CD4-positive, alpha-beta T cell (primary cell): Measurements from ENCODE around the gene ELL2. TPM values are rescaled to one million over a fixed set of nuclear protein-coding genes. Genes with fewer than 3 reads are reported as not detected.

ENCODE experiments used
- ATAC-seq: fragments of 200-7000 bp; cut with Tn5 transposase; one replicate; pipeline ENCODE4 v1.10.0; 2022; ENCODE audit warnings: mild to moderate bottlenecking; ENCODE audit not compliant: poor library complexity
- CTCF ChIA-PET: fragments of 350-600 bp; sonication (Branson Sonifier 250); formaldehyde crosslinking; loops from one replicate; lab custom pipeline; 2021; ENCODE audit warnings: antibody characterized with exemption, inconsistent platforms; lab: Charles Lee
- POLR2A ChIA-PET: fragments of 350-600 bp; sonication (Branson Sonifier 250); formaldehyde crosslinking; loops from one replicate; lab custom pipeline; 2021; ENCODE audit warnings: antibody characterized with exemption, inconsistent platforms; lab: Charles Lee
- DNase-seq, 14 experiments: peaks; one replicate each; pipeline ENCODE4 v3.0.0-alpha.2; 2013 to 2020; ENCODE audit warnings: mixed read lengths in 2 of 14
- H3K27ac ChIP-seq, 2 donors: one replicate each; pipeline versions ENCODE4 v1.5.1 to v1.7.0; 2013; ENCODE audit warnings: low read length in 2 of 2, low read depth in 1 of 2, mild to moderate bottlenecking in 1 of 2
- H3K27me3 ChIP-seq, 2 experiments: 1 replicate in 1 of 2; 2 replicates in 1 of 2; pipeline versions ENCODE4 v1.6.1 to v1.7.0; 2013; ENCODE audit warnings: low read length in 2 of 2, control low read depth in 1 of 2, mild to moderate bottlenecking in 1 of 2, moderate library complexity in 1 of 2; ENCODE audit not compliant: insufficient read depth in 2 of 2, control insufficient read depth in 1 of 2
- H3K36me3 ChIP-seq: one replicate; pipeline ENCODE4 v1.6.1; 2013; ENCODE audit warnings: low read length, control low read depth; ENCODE audit not compliant: insufficient read depth
- H3K4me1 ChIP-seq: one replicate; pipeline ENCODE4 v1.6.1; 2013; ENCODE audit warnings: low read length, control low read depth; ENCODE audit not compliant: insufficient read depth
- H3K4me3 ChIP-seq: one replicate; pipeline ENCODE4 v1.5.1; 2013; ENCODE audit warnings: mild to moderate bottlenecking, low read length, moderate library complexity
- H3K9me3 ChIP-seq, 2 experiments: 1 replicate in 1 of 2; 2 replicates in 1 of 2; pipeline versions ENCODE4 v1.6.1 to v1.7.0; 2013; ENCODE audit warnings: low read length in 2 of 2, mild to moderate bottlenecking in 2 of 2, control low read depth in 1 of 2, moderate library complexity in 1 of 2; ENCODE audit not compliant: control insufficient read depth in 1 of 2, insufficient read depth in 1 of 2
- H3K27ac Mint-ChIP-seq: one replicate; pipeline ENCODE4 v1.8.0; 2020; ENCODE audit warnings: mixed read lengths
- H3K27me3 Mint-ChIP-seq: one replicate; pipeline ENCODE4 v1.8.0; 2021; ENCODE audit warnings: mixed read lengths
- H3K36me3 Mint-ChIP-seq: one replicate; pipeline ENCODE4 v1.8.0; 2021; ENCODE audit warnings: low read depth, mixed read lengths
- H3K4me1 Mint-ChIP-seq: one replicate; pipeline ENCODE4 v1.8.0; 2021; ENCODE audit warnings: low read depth, mixed read lengths
- H3K4me3 Mint-ChIP-seq: one replicate; pipeline ENCODE4 v1.8.0; 2020; ENCODE audit warnings: mild to moderate bottlenecking, mixed read lengths
- H3K9me3 Mint-ChIP-seq: one replicate; pipeline ENCODE4 v1.8.0; 2020; ENCODE audit warnings: mixed read lengths
- CTCF ChIP-seq: fragments of 200-600 bp; IDR thresholded peaks from one replicate; pipeline ENCODE4 v1.8.0; 2022; ENCODE audit warnings: antibody characterized with exemption, mild to moderate bottlenecking
- intact Hi-C, 2 experiments: fragments of 100-400 bp; cut with DNase I in 1 of 2; cut with micrococcal nuclease in 1 of 2; formaldehyde crosslinking; loops; one replicate each; pipeline versions ENCODE4 v1.15.1 to v1.9.0; 2023 to 2025; cut with DNase I, micrococcal nuclease
- total RNA-seq, 174 experiments: library from RNA in 2 of 174; stranded (reverse) in 2 of 174; gene quantifications; one replicate each; pipeline ENCODE4 v1.2.3 and lab custom pipeline; 2021 to 2026

ELL2 gene
- total RNA-seq, 2 experiments from 2014 or later: 93.5 to 98.1 TPM

- Mint-ChIP-seq H3K9me3 (no peaks in the 10 kb centered on the region), H3K4me3 (no peak overlapping the region), H3K27ac (no peak overlapping the region), H3K36me3 (no peaks in the 10 kb centered on the region), H3K4me1 (peaks cover 6% of the 10 kb centered on the region), H3K27me3 (peaks cover 3% of the 10 kb centered on the region)
- POLR2A ChIA-PET: no interaction called here
- no peaks in the 10 kb centered on the region for H3K27me3 ChIP-seq
- CTCF ChIA-PET: no interaction called here
- no peak overlapping the region for H3K27ac ChIP-seq
- H3K9me3 ChIP-seq: no peaks in the 10 kb centered on the region
- intact Hi-C loops: no loop called here
- no peak for TF ChIP-seq CTCF
- H3K4me1 ChIP-seq: no peaks in the 10 kb centered on the region
- ATAC-seq (no peak), DNase-seq (no peak)
- no peaks in the 10 kb centered on the region for H3K36me3 ChIP-seq
- no peak overlapping the region for H3K4me3 ChIP-seq
Observed at GRCh38 chr5:95876782-95877181, 84.9 kb downstream of the ELL2 start.

GRCh38 chr5:95874246-95874645, 87.4 kb downstream of the ELL2 start:
- intact Hi-C loops: loop anchor here in 1 of 2 experiments (5.0 kb wide), 1 partner anchor 83 kb away; no protein-coding TSS in a partner anchor
- peaks cover 28% of the 10 kb centered on the region for H3K4me1 Mint-ChIP-seq
- Histone ChIP-seq H3K27ac (no peak overlapping the region), H3K4me1 (peaks cover 15% of the 10 kb centered on the region), H3K9me3 (no peaks in the 10 kb centered on the region), H3K27me3 (no peaks in the 10 kb centered on the region), H3K4me3 (no peak overlapping the region), H3K36me3 (no peaks in the 10 kb centered on the region)
- ATAC-seq (no peak), DNase-seq (no peak)
- H3K36me3 Mint-ChIP-seq: no peaks in the 10 kb centered on the region
- H3K27ac Mint-ChIP-seq: no peak overlapping the region
- peaks cover 3% of the 10 kb centered on the region for H3K27me3 Mint-ChIP-seq
- CTCF ChIA-PET: interaction anchor here (1.6 kb wide), 1 partner anchor 16 kb away, joined by 3 read pairs; no protein-coding TSS in a partner anchor
- no peak overlapping the region for H3K4me3 Mint-ChIP-seq
- TF ChIP-seq CTCF: no peak
- no peaks in the 10 kb centered on the region for H3K9me3 Mint-ChIP-seq
- POLR2A ChIA-PET: interaction anchor here (0.7 kb wide), 1 partner anchor 94 kb away, joined by 3 read pairs; no protein-coding TSS in a partner anchor

GRCh38 chr5:95873351-95873750, 88.3 kb downstream of the ELL2 start:
- intact Hi-C loops: loop anchor here in 1 of 2 experiments (5.0 kb wide), 1 partner anchor 84 kb away; no protein-coding TSS in a partner anchor
- H3K4me3 Mint-ChIP-seq: no peak overlapping the region
- Histone ChIP-seq H3K4me3 (no peak overlapping the region), H3K9me3 (no peaks in the 10 kb centered on the region), H3K27me3 (no peaks in the 10 kb centered on the region), H3K36me3 (no peaks in the 10 kb centered on the region), H3K27ac (no peak overlapping the region), H3K4me1 (peaks cover 23% of the 10 kb centered on the region)
- H3K36me3 Mint-ChIP-seq: no peaks in the 10 kb centered on the region
- peaks cover 3% of the 10 kb centered on the region for H3K27me3 Mint-ChIP-seq
- ChIA-PET POLR2A (no interaction called here), CTCF (interaction anchor here (1.6 kb wide), 1 partner anchor 15 kb away, joined by 3 read pairs; no protein-coding TSS in a partner anchor)
- DNase-seq (no peak), ATAC-seq (no peak)
- peaks cover 37% of the 10 kb centered on the region for H3K4me1 Mint-ChIP-seq
- no peak overlapping the region for H3K27ac Mint-ChIP-seq
- no peak for TF ChIP-seq CTCF
- no peaks in the 10 kb centered on the region for H3K9me3 Mint-ChIP-seq
